Measurements from ENCODE around the gene HBM. TPM values are rescaled to one million over a fixed set of nuclear protein-coding genes. Genes with fewer than 3 reads are reported as not detected.

The HBM gene
- total RNA-seq, 4 donors from 2014 or later = not detected

DNA sequence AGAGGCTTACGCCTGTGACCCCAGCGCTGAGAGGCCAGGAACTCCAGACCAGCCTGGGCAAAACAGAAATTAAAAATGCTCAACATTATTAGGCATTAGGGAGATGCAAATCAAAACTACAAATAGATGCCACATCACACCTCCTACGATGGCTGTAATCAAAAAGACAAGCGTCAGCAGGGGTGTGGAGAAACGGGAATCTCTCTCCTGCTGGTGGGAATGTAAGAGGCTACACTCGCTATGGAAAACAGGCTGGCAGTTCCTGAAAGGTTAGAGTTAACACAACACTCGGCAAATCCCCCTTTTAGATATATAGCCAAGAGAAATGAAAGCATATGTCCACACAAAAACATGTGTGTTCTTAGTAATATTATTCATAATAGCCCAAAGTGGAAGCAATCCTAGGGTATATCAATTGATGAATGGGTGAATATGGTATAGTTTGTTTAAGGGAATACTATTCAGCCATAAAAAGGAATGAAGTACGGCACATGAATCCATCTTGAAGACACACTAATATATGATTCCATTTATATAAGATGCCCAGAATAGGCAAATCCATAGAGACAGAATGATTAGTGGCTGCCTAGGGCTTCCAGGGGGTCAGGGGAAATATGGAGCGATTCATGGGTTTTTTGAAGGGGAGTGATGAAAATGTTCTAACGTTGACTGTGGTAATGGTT is 25.5 kb upstream of the HBM start:
- TF ChIP-seq EP300 (IDR thresholded peaks at IDR 0.05) = no peak
- no peak for TF ChIP-seq CTCF (IDR thresholded peaks at IDR 0.05)
- no peak for TF ChIP-seq POLR2A (IDR thresholded peaks at IDR 0.05)
- no peak for TF ChIP-seq POLR2AphosphoS5 (IDR thresholded peaks at IDR 0.05)
- peaks cover 12% of the 10 kb centered on the region for H3K4me1 ChIP-seq
- 62% methylated on average over 10 of the region's 10 CpGs for WGBS

GRCh38 chr16:142405-142967 is 23.3 kb upstream of the HBM start:
- Histone ChIP-seq H3K9me3 (no peaks in the 10 kb centered on the region), H3K27me3 (peaks cover 5% of the 10 kb centered on the region), H3K36me3 (no peaks in the 10 kb centered on the region), H3K4me1 (peaks cover 8% of the 10 kb centered on the region), H3K4me3 (no peak overlapping the region), H3K27ac (no peak overlapping the region)
- 74% methylated on average over 4 of the region's 12 CpGs for WGBS
- no peak for DNase-seq (ENCODE audit: low spot score in 2 of 2)
- TF ChIP-seq EP300 (IDR thresholded peaks at IDR 0.05) (no peak), POLR2A (IDR thresholded peaks at IDR 0.05) (no peak), CTCF (IDR thresholded peaks at IDR 0.05) (no peak), POLR2AphosphoS5 (IDR thresholded peaks at IDR 0.05) (no peak)

More for the DNA sequence above, 25.5 kb upstream of the HBM start:
- peaks cover 5% of the 10 kb centered on the region for H3K27me3 ChIP-seq
- H3K9me3 ChIP-seq = no peaks in the 10 kb centered on the region
- DNase-seq (ENCODE audit: low spot score in 2 of 2) = no peak
- H3K4me3 ChIP-seq = no peak overlapping the region
- H3K36me3 ChIP-seq = no peaks in the 10 kb centered on the region
- no peak overlapping the region for H3K27ac ChIP-seq

DNA sequence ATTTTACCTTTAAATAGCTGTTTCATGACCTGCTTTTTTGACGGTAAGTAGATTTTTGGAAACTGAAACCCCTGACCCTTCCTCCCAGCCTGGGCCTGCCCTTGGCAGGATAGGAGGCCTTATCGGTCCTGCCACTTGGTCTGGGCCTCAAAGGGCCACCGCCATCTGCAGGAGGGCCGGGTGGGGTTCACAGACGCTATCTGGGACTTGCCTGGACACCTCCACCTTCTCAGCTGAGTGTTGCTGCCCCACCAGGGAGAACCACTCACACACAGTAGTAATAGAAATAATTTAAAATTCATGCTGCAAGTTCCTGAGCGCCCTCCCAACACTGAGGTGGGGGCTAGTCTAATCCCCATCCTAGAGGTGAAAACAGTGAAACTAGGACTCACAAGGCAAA is 22.7 kb upstream of the HBM start:
- peaks cover 5% of the 10 kb centered on the region for H3K27me3 ChIP-seq

GRCh38 chr16:143456-143855 is 22.3 kb upstream of the HBM start:
- whole genome bisulfite sequencing = 77% methylated on average over 5 of the region's 6 CpGs
- no peak overlapping the region for H3K27ac ChIP-seq
- H3K36me3 ChIP-seq = no peaks in the 10 kb centered on the region
- no peak overlapping the region for H3K4me3 ChIP-seq
- no peak for DNase-seq (ENCODE audit: low spot score in 2 of 2)
- H3K27me3 ChIP-seq = peaks cover 5% of the 10 kb centered on the region
- H3K9me3 ChIP-seq = no peaks in the 10 kb centered on the region
- TF ChIP-seq EP300 (IDR thresholded peaks at IDR 0.05) (no peak), POLR2A (IDR thresholded peaks at IDR 0.05) (no peak), CTCF (IDR thresholded peaks at IDR 0.05) (no peak), POLR2AphosphoS5 (IDR thresholded peaks at IDR 0.05) (no peak)
- peaks cover 5% of the 10 kb centered on the region for H3K4me1 ChIP-seq

More for the DNA sequence above, 22.7 kb upstream of the HBM start:
- TF ChIP-seq POLR2A (IDR thresholded peaks at IDR 0.05) = no peak
- no peak for TF ChIP-seq CTCF (IDR thresholded peaks at IDR 0.05)
- TF ChIP-seq EP300 (IDR thresholded peaks at IDR 0.05) = no peak
- TF ChIP-seq POLR2AphosphoS5 (IDR thresholded peaks at IDR 0.05) = no peak
- H3K36me3 ChIP-seq = no peaks in the 10 kb centered on the region
- peaks cover 5% of the 10 kb centered on the region for H3K4me1 ChIP-seq
- 66% methylated on average over 5 of the region's 6 CpGs for WGBS
- no peak for DNase-seq (ENCODE audit: low spot score in 2 of 2)
- H3K27ac ChIP-seq = no peak overlapping the region
- no peaks in the 10 kb centered on the region for H3K9me3 ChIP-seq
- no peak overlapping the region for H3K4me3 ChIP-seq

- H3K9me3 ChIP-seq = no peaks in the 10 kb centered on the region
- H3K36me3 ChIP-seq = no peaks in the 10 kb centered on the region
- H3K4me1 ChIP-seq = no peaks in the 10 kb centered on the region
- no peak overlapping the region for H3K27ac ChIP-seq
- WGBS = 82% methylated on average over 14 of the region's 14 CpGs
- H3K4me3 ChIP-seq = no peak overlapping the region
- no peak for TF ChIP-seq EP300 (IDR thresholded peaks at IDR 0.05)
- no peak for DNase-seq (ENCODE audit: low spot score in 2 of 2)
- peaks cover 5% of the 10 kb centered on the region for H3K27me3 ChIP-seq
These were observed 21.0 kb upstream of the HBM start for GRCh38 chr16:144797-145252.
